ENCODE data around the gene FSCN2.

DNA sequence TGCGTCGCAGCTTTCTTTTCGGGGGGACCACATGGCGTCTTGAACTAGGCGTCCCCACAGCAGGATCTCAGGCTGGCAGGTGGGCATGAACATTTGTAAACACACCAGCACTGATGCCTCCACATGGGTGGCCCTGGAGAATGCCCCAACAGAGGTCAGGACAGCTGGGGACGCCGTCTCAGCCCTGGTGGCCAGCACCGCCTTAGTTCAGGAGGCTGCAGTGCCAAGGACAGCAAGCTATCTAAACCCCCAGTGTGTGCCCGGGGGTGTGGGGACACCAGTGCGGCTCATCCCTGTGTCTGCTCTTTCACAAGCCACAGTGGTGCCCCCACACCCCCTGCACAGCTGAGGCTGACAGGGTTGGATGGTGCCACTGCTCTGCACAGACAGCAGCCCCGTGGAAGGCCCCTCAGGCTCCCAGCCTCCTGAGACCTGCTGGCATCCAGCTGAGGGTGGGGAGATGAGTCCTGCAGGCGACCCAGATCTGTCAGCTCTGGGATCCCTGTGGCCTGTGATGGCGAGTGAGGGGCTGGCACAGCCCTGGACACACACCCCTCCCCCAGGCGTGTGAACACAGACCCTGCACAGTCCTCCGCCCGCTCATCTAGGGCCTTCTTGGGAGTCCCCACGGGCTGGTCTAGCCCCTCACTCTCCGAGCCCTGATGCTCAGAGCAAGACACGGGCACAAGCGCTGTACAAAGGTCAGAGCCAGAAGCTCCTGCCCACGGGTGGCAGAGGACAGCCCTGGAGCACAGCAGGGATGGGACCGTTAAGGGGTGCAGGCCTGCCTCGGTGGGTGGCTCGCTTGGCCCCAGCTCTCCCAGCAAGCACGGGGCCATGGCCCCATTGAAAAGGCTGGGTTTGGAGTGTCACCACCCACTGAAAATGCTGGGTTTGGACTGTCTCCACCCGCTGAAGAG is 10.7 kb downstream of the FSCN2 start:
- TF ChIP-seq CTCF (IDR thresholded peaks at IDR 0.05) (no peak), POLR2A (IDR thresholded peaks at IDR 0.05) (no peak)
